SK-N-SH (cell line): ENCODE results near the gene VSIG10L.

Source experiments
- ELF1 ChIP-seq: IDR thresholded peaks from 2 replicates; pipeline ENCODE4 v1.4.0; 2012
- POLR2AphosphoS5 ChIP-seq: IDR thresholded peaks from 2 replicates; pipeline ENCODE4 v1.6.1; 2012; ENCODE audit warnings: low read depth, low read length
- RAD21 ChIP-seq: IDR thresholded peaks from 2 replicates; pipeline ENCODE4 v1.6.1; 2012; ENCODE audit warnings: mild to moderate bottlenecking, low read length
- YY1 ChIP-seq: IDR thresholded peaks from 2 replicates; pipeline ENCODE4 v1.4.0; 2012; ENCODE audit warnings: low read depth, mild to moderate bottlenecking
- TF ChIP-seq, protein P1 (sequence below): IDR thresholded peaks from 2 replicates; pipeline ENCODE4 v1.6.1; 2012; ENCODE audit warnings: mild to moderate bottlenecking, low read depth, low read length, moderate library complexity
- TF ChIP-seq, protein P2 (sequence below): fragments of 200-600 bp; sonication (generic); IDR thresholded peaks from 2 replicates; pipeline ENCODE4 v1.6.1; 2017; ENCODE audit warnings: antibody characterized with exemption, mild to moderate bottlenecking, moderate library complexity
- TF ChIP-seq, protein P3 (sequence below): fragments of 150-350 bp; IDR thresholded peaks from 2 replicates; pipeline ENCODE4 v1.6.1; 2016; ENCODE audit warnings: mild to moderate bottlenecking, low read depth, low read length

DNA sequence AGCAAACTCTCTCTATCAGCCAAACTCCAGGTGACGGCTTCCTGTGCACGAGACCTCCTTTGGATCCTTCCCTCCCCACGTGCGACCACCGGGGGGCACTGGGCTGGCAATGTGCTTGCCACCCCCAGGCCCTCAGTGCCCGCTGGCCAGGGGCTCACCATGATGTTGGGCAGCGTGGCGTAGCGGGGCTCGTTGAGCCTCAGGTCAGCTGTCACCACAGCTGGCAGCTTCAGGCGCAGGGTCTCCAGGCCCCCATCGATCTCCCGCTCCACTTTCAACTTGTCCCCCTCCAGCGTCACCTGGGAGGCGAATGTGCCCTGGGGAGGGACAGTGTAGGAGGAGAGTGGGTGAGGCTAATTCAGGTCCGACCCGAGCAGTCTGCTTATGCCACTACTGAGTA lies 4.8 kb upstream of the VSIG10L start:
- TF ChIP-seq, protein P1, sequence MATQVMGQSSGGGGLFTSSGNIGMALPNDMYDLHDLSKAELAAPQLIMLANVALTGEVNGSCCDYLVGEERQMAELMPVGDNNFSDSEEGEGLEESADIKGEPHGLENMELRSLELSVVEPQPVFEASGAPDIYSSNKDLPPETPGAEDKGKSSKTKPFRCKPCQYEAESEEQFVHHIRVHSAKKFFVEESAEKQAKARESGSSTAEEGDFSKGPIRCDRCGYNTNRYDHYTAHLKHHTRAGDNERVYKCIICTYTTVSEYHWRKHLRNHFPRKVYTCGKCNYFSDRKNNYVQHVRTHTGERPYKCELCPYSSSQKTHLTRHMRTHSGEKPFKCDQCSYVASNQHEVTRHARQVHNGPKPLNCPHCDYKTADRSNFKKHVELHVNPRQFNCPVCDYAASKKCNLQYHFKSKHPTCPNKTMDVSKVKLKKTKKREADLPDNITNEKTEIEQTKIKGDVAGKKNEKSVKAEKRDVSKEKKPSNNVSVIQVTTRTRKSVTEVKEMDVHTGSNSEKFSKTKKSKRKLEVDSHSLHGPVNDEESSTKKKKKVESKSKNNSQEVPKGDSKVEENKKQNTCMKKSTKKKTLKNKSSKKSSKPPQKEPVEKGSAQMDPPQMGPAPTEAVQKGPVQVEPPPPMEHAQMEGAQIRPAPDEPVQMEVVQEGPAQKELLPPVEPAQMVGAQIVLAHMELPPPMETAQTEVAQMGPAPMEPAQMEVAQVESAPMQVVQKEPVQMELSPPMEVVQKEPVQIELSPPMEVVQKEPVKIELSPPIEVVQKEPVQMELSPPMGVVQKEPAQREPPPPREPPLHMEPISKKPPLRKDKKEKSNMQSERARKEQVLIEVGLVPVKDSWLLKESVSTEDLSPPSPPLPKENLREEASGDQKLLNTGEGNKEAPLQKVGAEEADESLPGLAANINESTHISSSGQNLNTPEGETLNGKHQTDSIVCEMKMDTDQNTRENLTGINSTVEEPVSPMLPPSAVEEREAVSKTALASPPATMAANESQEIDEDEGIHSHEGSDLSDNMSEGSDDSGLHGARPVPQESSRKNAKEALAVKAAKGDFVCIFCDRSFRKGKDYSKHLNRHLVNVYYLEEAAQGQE, result no peak
- no peak for TF ChIP-seq YY1
- TF ChIP-seq, protein P2, sequence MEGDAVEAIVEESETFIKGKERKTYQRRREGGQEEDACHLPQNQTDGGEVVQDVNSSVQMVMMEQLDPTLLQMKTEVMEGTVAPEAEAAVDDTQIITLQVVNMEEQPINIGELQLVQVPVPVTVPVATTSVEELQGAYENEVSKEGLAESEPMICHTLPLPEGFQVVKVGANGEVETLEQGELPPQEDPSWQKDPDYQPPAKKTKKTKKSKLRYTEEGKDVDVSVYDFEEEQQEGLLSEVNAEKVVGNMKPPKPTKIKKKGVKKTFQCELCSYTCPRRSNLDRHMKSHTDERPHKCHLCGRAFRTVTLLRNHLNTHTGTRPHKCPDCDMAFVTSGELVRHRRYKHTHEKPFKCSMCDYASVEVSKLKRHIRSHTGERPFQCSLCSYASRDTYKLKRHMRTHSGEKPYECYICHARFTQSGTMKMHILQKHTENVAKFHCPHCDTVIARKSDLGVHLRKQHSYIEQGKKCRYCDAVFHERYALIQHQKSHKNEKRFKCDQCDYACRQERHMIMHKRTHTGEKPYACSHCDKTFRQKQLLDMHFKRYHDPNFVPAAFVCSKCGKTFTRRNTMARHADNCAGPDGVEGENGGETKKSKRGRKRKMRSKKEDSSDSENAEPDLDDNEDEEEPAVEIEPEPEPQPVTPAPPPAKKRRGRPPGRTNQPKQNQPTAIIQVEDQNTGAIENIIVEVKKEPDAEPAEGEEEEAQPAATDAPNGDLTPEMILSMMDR, result no peak
- no peak for TF ChIP-seq RAD21
- TF ChIP-seq POLR2AphosphoS5, result no peak
- TF ChIP-seq ELF1, result no peak
- TF ChIP-seq, protein P3, sequence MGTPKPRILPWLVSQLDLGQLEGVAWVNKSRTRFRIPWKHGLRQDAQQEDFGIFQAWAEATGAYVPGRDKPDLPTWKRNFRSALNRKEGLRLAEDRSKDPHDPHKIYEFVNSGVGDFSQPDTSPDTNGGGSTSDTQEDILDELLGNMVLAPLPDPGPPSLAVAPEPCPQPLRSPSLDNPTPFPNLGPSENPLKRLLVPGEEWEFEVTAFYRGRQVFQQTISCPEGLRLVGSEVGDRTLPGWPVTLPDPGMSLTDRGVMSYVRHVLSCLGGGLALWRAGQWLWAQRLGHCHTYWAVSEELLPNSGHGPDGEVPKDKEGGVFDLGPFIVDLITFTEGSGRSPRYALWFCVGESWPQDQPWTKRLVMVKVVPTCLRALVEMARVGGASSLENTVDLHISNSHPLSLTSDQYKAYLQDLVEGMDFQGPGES, result no peak
